Parathyroid adenoma (tissue), 2 donors: ENCODE measurements around the gene DHFR2.
"Not testable (repeated sequence)": the region's sequence is repeated elsewhere in the genome, so short reads cannot be mapped to it uniquely, and the experiment has no call there.

ENCODE experiments used
- H2AFZ ChIP-seq: fragments of 300-600 bp; sonication (generic); one replicate; pipeline ENCODE4 v1.7.0; 2017; ENCODE audit warnings: antibody characterized with exemption, mild to moderate bottlenecking
- H3K27ac ChIP-seq: fragments of 300-600 bp; sonication (generic); one replicate; pipeline ENCODE4 v1.7.0; 2017
- H3K27me3 ChIP-seq: fragments of 300-600 bp; sonication (generic); one replicate; pipeline ENCODE4 v1.7.0; 2017; ENCODE audit warnings: low read length; ENCODE audit not compliant: control insufficient read depth, insufficient read depth
- H3K36me3 ChIP-seq: fragments of 300-600 bp; sonication (generic); one replicate; pipeline ENCODE4 v1.7.0; 2017; ENCODE audit warnings: low read length; ENCODE audit not compliant: control insufficient read depth, insufficient read depth
- H3K4me1 ChIP-seq: fragments of 300-600 bp; sonication (generic); one replicate; pipeline ENCODE4 v1.7.0; 2017; ENCODE audit warnings: control low read depth
- H3K4me2 ChIP-seq: fragments of 300-600 bp; sonication (generic); one replicate; pipeline ENCODE4 v1.7.0; 2017; ENCODE audit warnings: low read length
- H3K4me3 ChIP-seq: fragments of 300-600 bp; sonication (generic); one replicate; pipeline ENCODE4 v1.7.0; 2017; ENCODE audit warnings: low read depth, low read length
- H3K79me2 ChIP-seq: fragments of 300-600 bp; sonication (generic); one replicate; pipeline ENCODE4 v1.7.0; 2017; ENCODE audit warnings: control low read depth
- H3K9ac ChIP-seq: fragments of 300-600 bp; sonication (generic); one replicate; pipeline ENCODE4 v1.7.0; 2017; ENCODE audit warnings: mild to moderate bottlenecking
- H3K9me3 ChIP-seq: fragments of 300-600 bp; sonication (generic); one replicate; pipeline ENCODE4 v1.7.0; 2017; ENCODE audit warnings: low read length; ENCODE audit not compliant: control insufficient read depth
- TF ChIP-seq, protein P1 (sequence below): fragments of 300-600 bp; sonication (generic); IDR thresholded peaks from one replicate; pipeline ENCODE4 v1.7.0; 2017; ENCODE audit warnings: antibody characterized with exemption, mild to moderate bottlenecking
- donor health status: primary hyperparathyroidism.

The DHFR2 gene

GRCh38 chr3:94089126-94089525, 26.4 kb upstream of the DHFR2 start:
- H3K36me3 ChIP-seq, result no peaks in the 10 kb centered on the region
- no peaks in the 10 kb centered on the region for H3K9me3 ChIP-seq
- H3K9ac ChIP-seq, result no peak overlapping the region
- no peak overlapping the region for H3K27ac ChIP-seq
- H3K4me3 ChIP-seq, result no peak overlapping the region
- no peaks in the 10 kb centered on the region for H3K27me3 ChIP-seq
- H3K4me2 ChIP-seq, result no peak overlapping the region
- no peaks in the 10 kb centered on the region for H3K4me1 ChIP-seq
- no peaks in the 10 kb centered on the region for H3K79me2 ChIP-seq
- TF ChIP-seq, protein P1, sequence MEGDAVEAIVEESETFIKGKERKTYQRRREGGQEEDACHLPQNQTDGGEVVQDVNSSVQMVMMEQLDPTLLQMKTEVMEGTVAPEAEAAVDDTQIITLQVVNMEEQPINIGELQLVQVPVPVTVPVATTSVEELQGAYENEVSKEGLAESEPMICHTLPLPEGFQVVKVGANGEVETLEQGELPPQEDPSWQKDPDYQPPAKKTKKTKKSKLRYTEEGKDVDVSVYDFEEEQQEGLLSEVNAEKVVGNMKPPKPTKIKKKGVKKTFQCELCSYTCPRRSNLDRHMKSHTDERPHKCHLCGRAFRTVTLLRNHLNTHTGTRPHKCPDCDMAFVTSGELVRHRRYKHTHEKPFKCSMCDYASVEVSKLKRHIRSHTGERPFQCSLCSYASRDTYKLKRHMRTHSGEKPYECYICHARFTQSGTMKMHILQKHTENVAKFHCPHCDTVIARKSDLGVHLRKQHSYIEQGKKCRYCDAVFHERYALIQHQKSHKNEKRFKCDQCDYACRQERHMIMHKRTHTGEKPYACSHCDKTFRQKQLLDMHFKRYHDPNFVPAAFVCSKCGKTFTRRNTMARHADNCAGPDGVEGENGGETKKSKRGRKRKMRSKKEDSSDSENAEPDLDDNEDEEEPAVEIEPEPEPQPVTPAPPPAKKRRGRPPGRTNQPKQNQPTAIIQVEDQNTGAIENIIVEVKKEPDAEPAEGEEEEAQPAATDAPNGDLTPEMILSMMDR, result no peak
- no peak overlapping the region for H2AFZ ChIP-seq

- Histone ChIP-seq H2AFZ (no peak overlapping the region), H3K27me3 (no peaks in the 10 kb centered on the region), H3K4me3 (no peak overlapping the region), H3K79me2 (no peaks in the 10 kb centered on the region), H3K4me2 (no peak overlapping the region), H3K4me1 (no peaks in the 10 kb centered on the region), H3K9me3 (no peaks in the 10 kb centered on the region), H3K9ac (no peak overlapping the region), H3K27ac (no peak overlapping the region), H3K36me3 (no peaks in the 10 kb centered on the region)
- TF ChIP-seq, protein P1, result no peak
Observed at GRCh38 chr3:94083261-94083660, 20.5 kb upstream of the DHFR2 start.

DNA sequence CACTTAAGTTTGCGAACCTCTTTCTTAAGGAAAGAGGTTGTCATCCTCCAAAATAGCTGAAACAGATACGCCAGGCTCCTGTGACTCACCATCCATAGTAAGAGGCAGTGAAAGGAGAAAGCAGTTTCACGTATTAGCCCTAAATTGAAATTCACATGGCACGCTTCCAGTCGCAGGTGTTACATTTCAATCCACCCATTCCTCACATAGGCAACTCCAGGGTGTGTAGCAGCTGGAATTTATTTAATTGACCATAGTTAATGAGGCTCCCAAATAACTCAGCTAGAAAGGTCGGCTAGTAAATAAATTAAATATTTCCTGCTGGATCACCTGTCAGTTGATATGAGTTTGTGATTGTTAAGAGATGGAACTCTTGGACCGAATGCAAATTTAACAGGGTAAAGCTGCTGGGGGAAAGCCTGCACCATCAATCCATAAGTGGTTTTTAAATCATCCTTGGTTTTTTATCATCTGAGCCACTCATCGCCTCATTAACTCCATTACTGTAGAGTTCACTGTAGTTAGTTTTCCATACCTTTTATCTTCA, 19.7 kb upstream of the DHFR2 start:
- Histone ChIP-seq H3K4me2 (no peak overlapping the region), H3K9ac (no peak overlapping the region), H2AFZ (no peak overlapping the region), H3K4me1 (no peaks in the 10 kb centered on the region), H3K36me3 (no peaks in the 10 kb centered on the region), H3K79me2 (no peaks in the 10 kb centered on the region), H3K27ac (no peak overlapping the region), H3K27me3 (no peaks in the 10 kb centered on the region), H3K9me3 (no peaks in the 10 kb centered on the region), H3K4me3 (no peak overlapping the region)
- TF ChIP-seq, protein P1, result no peak

DNA sequence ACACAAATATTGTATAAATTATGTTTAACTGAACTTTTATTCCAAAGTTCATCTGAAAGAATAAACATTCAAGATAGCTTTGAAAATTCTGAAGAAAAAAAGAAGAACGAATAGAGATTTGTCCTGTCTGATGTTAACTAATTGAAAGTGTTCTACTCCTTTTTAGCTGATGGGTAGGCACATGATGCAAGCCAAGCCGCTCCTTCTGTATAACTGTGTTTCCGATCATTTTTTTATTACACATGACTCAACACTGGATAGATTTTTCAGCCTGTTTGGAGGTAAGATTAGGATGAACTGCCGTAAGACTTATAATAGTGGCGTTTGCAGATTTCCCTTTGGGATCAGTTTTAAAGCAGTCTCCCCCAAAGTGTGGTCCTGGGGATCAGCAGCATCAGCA, 19.2 kb upstream of the DHFR2 start:
- H3K4me2 ChIP-seq, result no peak overlapping the region

DNA sequence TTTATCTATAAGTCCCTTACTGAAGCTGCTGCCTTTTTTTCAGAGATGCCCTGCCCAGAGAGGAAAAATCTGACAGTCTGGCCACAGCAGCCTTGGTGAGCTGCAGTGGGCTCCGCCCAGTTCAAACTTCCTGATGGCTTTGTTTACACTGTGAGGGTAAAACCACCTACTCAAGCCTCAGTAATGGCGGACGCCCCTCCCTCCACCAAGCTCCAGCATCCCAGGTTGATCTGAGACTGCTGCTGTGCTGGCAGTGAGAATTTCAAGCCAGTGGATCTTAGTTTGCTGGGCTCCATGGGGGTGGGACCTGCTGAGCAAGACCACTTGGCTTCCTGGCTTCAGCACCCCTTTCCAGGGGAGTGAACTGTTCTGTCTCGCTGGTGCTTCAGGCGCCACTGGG, 17.8 kb upstream of the DHFR2 start:
- not testable (repeated sequence) for H3K36me3 ChIP-seq, H3K4me2 ChIP-seq, H3K9ac ChIP-seq, H3K79me2 ChIP-seq, H3K9me3 ChIP-seq, H3K27ac ChIP-seq, H3K4me1 ChIP-seq, H2AFZ ChIP-seq, H3K4me3 ChIP-seq, H3K27me3 ChIP-seq

More for the DNA sequence above, 19.2 kb upstream of the DHFR2 start:
- Histone ChIP-seq H3K36me3 (no peaks in the 10 kb centered on the region), H3K9ac (no peak overlapping the region), H3K9me3 (no peaks in the 10 kb centered on the region), H3K27ac (no peak overlapping the region), H3K4me3 (no peak overlapping the region), H3K4me1 (no peaks in the 10 kb centered on the region), H3K79me2 (peaks cover 2% of the 10 kb centered on the region), H3K27me3 (no peaks in the 10 kb centered on the region), H2AFZ (no peak overlapping the region)
- TF ChIP-seq, protein P1, result no peak
